NCI-H69 (cell line): Measurements from ENCODE around the gene GTF2H4.
A peak's percentile ranks its signal among the peaks of the same experiment; 100 is the strongest.

Experiments
- DNase-seq: peaks from one replicate; lab custom pipeline; 2025; lab: John Stamatoyannopoulos, UW

Gene GTF2H4

DNA sequence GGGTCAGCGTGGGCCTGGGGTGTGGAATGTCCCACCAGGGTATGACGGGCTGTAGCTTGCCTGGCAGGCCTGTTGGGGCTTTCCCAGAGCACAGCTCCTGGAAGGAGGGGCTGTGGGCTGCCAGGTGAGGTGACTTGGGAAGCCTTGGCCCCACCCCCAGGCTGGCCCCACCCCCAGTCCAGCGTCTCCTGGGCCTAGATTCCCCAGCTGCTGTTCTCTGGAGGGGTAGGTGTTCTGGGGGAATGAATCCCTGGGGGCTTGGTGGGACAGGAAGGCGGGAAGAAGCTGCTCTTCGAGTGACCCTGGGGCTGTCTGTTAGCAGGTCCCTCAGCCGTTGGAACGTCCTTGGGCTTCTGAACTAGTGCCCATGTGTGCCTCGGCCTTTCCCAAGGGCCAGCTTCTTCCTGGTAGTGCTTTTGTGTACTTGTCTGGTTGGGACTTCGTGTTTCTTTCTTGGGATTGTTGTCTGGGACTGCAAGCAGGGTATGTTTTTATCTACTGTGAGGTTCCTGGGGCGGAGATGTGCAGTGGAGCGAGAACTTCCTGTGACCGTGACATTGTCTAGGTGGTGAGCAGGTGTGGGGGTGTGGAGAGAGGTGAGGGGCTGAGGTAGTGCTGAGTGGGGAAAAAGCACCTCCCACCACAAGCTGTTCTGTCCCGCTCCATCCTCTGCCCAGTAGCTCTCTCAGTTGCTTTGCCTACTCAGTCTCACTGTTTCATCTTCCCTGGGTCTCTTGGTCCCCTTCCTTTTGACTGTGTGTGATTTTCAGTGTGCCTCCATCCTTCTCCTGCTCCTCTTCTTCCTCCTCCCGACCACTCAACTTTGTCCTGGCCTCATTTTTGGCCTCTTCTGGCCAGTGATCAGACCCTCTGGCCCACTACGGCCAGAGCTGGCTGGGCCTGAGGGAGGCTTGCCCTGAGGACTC, 25.0 kb upstream of the GTF2H4 start:
- DNase-seq: peak; percentile 91

DNA sequence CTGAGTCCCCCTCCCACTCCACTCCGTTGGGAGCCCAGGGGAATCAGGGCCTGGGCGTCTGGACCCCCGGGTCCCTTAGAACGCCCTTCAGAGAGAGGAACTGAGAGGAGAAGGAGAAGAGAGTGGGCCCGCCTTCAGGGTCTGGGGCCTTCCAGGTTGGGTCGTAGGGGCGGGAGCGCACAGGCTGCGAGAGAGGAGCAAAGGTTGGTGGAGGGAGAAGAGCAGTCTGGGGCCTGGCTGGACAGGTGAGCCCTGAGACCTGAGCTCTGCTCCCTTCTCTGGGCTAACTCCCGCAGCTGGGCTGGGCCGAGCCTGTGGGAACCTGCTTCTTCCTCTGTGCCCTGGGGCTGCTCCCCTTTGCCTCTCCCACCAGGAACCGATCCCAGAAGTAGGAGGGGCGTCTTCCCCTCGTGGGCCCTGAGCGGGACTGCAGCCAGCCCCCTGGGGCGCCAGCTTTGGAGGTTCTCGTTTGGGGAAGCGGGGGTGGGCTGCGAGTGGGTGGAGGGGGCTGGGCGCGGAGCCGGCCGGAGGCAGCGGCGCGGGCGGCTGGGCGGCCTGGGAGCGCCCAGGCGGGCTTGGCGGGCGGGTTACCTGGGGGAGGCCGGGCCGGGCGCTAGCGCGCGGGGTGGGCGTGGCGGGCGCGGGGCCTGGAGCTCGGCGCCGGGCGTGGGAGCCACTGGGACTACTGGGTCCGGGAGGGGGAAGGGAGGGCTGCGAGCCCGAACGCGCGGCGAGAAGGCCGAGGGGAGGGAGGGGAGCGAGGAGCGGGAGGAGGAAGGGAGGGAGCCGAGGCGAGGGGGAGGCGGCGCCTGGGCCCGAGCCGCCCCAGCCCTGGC, 24.1 kb upstream of the GTF2H4 start, which contains the start of gene DDR1:
DDR1 (plus strand) TSS at position 835 of the 836 bp plus-strand sequence. CDS start 4,211 bp downstream, outside the sequence.
- DNase-seq: peak; percentile 88

DNA sequence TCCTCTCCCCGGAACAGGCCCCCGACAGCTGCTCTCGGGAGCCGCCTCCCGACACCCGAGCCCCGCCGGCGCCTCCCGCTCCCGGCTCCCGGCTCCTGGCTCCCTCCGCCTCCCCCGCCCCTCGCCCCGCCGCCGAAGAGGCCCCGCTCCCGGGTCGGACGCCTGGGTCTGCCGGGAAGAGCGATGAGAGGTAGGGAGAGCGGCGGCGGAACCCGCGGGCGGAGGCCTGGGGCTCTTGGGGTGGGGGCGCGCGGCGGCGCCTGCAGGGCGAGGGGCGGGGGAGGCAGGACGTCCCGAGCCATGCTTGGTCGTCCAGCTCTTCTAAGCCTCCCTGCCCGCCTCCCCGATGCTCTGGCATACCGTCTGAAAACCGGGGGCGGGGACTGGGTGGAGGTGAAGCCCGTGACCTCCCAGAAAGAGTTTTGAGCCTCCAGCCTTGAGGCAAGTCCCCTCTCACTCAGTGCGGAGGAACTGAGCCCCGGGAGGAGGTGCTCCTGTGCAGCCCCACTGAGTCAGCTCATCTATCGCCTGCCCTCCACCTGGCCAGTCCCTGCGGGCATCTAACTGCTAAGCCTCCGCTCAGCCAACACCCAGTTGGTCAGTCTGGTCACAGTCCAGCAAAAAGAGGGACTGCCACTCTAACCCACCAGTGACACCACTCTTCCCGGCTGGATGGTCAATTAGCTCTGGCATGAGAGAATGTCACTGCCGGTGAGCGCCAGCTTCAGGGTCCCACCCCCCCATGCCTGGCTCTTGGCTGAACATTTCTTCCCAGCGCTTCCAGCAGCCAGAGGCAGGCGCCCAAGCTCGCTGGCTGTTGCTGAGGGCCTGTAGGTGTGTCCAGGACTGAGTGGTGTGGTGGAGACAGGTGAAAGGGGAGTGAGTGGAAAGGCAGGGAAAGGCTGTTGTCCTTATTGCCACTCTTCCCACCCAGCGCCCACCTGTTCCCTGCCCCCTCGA, 23.2 kb upstream of the GTF2H4 start:
- DNase-seq: peak; percentile 69

DNA sequence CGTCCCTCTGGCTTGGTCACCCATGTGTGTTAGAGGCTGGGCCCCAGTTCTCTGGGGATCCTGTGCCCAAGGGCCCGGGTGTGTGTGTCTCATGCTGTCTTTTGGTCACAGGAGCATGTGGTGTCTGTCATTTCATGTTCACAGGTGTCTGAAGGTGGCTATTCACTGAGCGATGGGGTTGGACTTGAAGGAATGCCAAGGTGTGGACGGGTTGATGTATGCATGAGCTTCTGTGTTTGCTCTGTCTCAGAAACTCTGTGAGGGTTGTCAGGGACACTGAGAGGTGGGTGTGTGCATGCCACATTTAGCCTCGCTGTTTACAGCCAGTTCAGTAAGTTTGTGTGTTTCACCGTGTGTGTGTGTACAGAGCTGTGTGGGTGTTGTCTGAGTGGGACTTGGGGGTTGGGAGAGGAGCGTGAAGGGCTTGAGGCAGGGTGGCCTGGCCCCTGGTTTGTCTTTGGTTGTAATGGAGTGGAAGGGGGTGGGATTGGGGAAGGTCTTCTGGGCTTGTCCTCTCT, 22.5 kb upstream of the GTF2H4 start:
- peak; percentile 86 for DNase-seq

DNA sequence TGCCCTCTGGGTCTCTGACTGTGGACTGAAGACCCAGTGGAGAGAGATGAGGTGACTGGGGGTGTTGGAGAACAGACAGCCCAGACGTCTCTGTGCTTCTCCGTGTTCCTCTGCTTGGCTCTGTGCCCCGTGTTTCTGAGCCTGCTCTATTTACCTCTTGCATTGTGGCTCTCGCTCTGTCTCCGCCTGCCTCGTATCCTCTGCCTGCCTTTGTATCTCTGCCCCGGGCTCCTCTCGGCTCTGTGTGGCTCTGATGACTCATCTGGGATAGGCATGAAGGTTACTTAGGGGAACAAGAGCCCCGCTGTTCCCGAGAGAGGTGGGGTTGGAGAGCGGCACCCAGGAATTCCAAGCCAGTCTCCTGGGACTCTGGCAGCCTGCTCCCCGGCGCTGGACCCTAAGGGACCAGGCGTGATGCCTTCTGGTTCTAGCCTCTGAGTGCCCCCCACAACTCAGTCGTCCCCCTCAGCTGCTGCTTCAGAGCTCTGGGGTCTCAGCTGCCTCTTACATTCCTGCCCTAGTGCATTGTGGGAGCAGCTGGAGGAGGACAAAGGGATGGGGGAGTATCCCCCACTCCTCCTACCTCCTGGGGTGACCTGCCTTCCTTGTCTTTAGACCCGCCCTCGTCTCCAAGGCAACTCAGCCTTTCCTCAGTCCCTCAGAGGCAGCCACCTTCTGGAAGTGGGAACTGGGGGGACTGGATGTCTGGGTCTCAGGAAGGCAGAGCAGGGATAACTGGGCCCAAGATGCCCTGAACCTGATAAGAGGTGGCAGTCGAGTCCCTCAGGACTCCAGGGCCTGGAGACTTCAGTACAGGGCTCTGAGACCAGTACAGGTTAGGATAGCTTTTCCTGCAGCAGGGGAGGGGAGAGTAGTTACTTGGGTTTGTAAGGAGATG, 21.8 kb upstream of the GTF2H4 start:
- peak; percentile 95 for DNase-seq

GRCh38 chr6:30886897-30887255, 21.1 kb upstream of the GTF2H4 start:
- no peak for DNase-seq

DNA sequence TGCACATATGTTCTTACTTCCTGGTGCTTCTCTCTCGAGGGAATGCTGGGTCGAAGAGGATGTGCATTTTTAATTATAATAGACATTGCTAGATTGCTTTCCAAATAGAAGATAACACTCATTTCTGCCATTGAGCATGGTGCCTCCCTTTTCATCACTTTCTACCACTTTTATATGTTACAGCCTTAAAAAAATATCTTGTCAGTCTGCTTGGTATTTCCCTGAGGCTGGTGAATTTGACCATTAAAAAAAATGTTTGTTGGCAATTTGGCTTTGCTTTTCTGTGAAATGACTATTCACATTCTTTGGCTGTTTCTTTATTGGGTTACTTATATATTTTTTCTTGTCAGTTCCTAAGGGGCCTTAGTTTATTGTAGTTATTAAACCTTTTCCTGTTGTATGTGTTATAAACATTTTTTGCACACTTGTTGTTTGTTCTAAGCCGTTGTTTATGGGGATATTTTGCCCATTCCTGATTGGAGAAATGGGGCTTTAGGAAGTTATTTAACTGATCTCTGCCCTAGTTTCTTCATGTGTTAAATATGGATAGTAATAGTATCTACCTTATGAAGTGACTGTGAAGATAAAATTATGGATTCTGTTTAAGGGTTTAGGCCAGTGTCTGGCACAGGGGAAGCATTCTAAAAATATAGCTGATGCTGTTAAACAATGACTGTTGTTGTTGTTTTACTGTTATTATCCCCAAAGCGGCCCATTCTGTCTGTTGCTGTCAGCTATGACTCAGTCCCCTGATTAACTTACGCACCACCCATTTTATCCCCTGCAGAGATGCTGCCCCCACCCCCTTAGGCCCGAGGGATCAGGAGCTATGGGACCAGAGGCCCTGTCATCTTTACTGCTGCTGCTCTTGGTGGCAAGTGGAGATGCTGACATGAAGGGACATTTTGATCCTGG, 19.8 kb upstream of the GTF2H4 start:
- DNase-seq: peak; percentile 13

GRCh38 chr6:30888816-30889495, 19.1 kb upstream of the GTF2H4 start:
- DNase-seq: no peak

DNA sequence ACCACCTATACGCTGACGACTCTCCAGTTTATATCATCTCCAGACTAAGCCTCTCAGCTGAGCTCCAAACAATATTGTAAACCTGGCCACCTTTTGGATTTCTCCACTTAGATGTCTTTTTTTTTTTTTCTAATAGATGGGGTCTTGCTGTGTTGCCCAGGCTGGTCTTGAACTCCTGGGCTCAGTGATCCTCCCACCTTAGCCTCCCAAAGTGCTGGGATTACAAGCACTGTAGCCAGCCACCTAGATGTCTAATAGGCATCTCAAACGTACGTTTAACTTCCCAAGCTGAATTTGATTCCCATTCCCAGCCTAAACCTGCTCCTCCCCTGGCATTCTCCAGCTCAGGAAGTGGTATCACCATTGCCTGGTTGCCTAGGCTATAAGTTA, 18.5 kb upstream of the GTF2H4 start:
- DNase-seq: no peak

DNA sequence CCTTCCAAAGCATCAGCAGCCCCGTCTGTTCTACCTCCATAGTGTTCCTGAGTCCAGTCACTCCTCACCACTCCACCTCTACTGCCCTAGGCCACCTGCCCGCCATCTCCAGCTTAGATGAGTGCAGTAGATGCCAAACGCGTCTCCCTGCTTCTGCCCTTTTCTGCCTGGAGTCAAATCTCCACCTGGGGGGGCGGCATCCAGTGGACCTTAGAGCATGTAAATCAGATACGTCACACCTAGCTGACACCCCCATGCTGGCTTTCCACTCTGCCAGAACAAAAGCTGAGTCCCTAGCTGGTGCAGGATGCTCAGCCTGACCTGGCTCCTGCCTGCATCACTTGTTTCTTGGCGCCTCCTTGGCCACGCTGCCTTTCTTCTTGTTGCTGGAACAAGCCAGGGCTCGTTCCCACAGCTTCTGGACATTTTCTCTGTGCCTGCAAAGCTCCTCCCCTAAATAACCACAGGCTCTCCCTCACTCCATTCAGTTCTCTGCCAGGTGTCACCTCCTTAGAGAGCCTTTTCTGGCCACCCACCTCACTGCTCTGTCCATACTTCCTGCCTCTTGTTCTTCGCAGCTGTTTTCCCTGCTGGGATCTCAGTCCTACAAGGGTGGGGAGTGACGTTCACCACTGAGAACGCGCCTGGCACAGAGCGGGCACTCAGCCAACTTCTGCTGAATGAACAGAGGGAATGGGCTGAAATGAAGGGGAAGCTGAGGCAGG, 17.9 kb upstream of the GTF2H4 start:
- peak; percentile 94 for DNase-seq

DNA sequence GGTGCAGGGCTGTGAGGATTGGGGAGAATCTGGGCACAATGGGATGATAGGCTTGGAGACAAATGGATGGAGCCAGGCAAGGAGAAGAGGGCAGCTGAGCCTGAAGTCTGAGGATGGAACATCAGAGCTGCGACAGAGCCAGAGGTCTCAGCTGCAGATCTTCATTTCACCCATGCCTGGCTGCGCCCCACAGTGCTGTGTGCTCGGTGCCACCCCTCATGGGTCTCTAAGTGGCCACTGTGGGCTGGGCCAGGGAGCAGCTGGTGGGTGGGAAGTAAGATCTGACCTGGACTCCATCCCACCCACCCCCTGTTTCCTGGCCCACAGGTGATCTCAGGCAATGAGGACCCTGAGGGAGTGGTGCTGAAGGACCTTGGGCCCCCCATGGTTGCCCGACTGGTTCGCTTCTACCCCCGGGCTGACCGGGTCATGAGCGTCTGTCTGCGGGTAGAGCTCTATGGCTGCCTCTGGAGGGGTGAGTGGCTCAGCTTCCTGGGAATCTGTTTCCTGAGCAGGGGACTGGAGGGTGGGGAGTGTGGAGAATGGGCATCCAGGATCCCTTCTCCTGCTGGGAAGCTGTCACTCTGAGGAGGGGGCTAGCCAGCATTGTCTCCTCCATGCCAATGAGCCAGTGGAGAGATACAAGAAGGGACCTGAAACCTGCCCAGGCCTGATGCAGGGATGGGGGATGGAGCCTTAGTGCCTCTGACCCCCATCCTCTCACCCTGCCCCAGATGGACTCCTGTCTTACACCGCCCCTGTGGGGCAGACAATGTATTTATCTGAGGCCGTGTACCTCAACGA, 17.2 kb upstream of the GTF2H4 start:
- DNase-seq: peak; percentile 39

- no peak for DNase-seq
These were observed 16.6 kb upstream of the GTF2H4 start for GRCh38 chr6:30891450-30891723.

- no peak for DNase-seq
These were observed 16.0 kb upstream of the GTF2H4 start for GRCh38 chr6:30891816-30892538.

GRCh38 chr6:30893001-30893591, 14.9 kb upstream of the GTF2H4 start:
- no peak for DNase-seq

GRCh38 chr6:30893666-30894065, 14.3 kb upstream of the GTF2H4 start:
- no peak for DNase-seq

- DNase-seq: no peak
These were observed 13.6 kb upstream of the GTF2H4 start for GRCh38 chr6:30894381-30894780.
